Fibroblast of mammary gland (primary cell): ENCODE data around the gene RBM28.

ENCODE experiments used
- DNase-seq: peaks from one replicate; pipeline ENCODE4 v3.0.0-alpha.2; 2010; ENCODE audit warnings: low read depth
- H3K4me3 ChIP-seq: 2 replicates; pipeline ENCODE4 v1.5.1; 2011; ENCODE audit warnings: low read depth, mild to moderate bottlenecking, low read length, moderate library complexity; ENCODE audit not compliant: control insufficient read depth
- TF ChIP-seq, protein P1 (sequence below): conservative IDR thresholded peaks from 2 replicates; pipeline ENCODE4 v1.5.1; 2011; ENCODE audit warnings: low read depth, low read length, inconsistent platforms; ENCODE audit not compliant: control insufficient read depth, insufficient read depth

RBM28 gene

GRCh38 chr7:128363261-128363721, 19.6 kb upstream of the RBM28 start:
- no peak for DNase-seq
- TF ChIP-seq, protein P1, sequence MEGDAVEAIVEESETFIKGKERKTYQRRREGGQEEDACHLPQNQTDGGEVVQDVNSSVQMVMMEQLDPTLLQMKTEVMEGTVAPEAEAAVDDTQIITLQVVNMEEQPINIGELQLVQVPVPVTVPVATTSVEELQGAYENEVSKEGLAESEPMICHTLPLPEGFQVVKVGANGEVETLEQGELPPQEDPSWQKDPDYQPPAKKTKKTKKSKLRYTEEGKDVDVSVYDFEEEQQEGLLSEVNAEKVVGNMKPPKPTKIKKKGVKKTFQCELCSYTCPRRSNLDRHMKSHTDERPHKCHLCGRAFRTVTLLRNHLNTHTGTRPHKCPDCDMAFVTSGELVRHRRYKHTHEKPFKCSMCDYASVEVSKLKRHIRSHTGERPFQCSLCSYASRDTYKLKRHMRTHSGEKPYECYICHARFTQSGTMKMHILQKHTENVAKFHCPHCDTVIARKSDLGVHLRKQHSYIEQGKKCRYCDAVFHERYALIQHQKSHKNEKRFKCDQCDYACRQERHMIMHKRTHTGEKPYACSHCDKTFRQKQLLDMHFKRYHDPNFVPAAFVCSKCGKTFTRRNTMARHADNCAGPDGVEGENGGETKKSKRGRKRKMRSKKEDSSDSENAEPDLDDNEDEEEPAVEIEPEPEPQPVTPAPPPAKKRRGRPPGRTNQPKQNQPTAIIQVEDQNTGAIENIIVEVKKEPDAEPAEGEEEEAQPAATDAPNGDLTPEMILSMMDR, result no peak
- H3K4me3 ChIP-seq, result no peak overlapping the region

DNA sequence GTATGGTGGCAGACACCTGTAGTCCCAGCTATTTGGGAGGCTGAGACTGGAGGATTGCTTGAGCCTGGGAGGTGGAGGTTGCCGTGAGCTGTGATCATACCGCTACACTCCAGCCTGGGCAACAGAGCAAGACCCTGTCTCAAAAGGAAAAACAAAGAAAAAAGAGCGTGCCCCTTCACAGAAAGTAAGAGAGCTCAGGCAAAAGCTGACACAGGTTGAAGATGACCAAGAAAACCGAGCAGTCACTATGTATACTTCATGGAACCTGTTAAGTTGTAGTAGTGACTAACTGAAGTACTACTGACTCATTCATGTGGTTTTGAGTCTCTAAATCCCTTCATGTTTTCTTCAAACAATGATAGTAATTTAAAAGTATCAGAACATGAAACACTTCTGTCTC, 19.0 kb upstream of the RBM28 start:
- TF ChIP-seq, protein P1, result no peak
- DNase-seq, result peak; percentile 66
- H3K4me3 ChIP-seq, result no peak overlapping the region

- H3K4me3 ChIP-seq, result peak within 1 kb of the TSS; percentile 33
- no peak for DNase-seq
- TF ChIP-seq, protein P1, result no peak
These were observed 18.0 kb upstream of the RBM28 start, which contains the start of gene PRRT4 for GRCh38 chr7:128361411-128362379. TSS of gene PRRT4 (minus strand) at chr7:128361690.

DNA sequence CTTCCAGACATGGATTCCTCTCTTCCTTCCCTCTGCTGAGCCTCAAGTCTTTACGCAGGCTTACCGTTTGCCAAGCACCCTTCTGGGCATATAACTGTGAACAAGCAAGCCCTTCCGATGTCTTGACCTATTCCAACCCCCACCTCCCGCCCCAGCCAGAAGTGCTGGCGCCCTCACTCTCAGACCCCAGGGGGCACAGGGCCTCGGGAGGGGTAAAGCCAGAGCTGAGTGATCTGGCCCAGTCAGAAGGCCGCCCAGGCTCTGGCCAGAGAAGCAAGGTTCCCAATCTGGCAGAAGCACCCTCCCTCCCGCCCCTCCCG, 16.6 kb upstream of the RBM28 start:
- DNase-seq, result no peak
- H3K4me3 ChIP-seq, result no peak overlapping the region
- TF ChIP-seq, protein P1, result no peak

- TF ChIP-seq, protein P1, result no peak
- DNase-seq, result no peak
- H3K4me3 ChIP-seq, result no peak overlapping the region
These were observed 16.2 kb upstream of the RBM28 start for GRCh38 chr7:128359939-128360338.

DNA sequence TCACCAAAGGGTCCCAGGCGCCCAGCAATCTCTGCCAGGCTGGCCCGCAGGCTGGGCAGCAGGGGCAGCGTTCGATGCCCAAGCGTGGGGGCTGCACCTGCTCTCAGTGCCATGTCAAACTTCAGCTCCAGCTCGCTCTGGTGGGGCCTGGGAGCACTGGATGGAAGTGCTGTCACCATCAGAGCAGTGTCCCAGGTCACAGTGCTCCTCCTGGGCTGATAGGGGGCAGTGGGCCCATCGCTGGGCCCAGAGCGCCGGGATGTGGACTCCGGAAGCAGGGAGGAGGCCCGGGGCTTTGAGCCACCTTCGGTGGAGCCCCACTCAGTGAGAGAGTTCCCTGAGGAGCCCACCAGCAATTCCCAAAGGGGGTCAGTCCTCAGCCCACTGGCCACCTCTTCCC, 15.6 kb upstream of the RBM28 start:
- no peak overlapping the region for H3K4me3 ChIP-seq
- TF ChIP-seq, protein P1, result no peak
- no peak for DNase-seq
